Measurements from ENCODE around the gene EFR3B. TPM values are rescaled to one million over a fixed set of nuclear protein-coding genes. Genes with fewer than 3 reads are reported as not detected.

Gene EFR3B
- total and polyA plus RNA-seq, 2 donors from 2014 or later = 0.39 to 1.1 TPM

DNA sequence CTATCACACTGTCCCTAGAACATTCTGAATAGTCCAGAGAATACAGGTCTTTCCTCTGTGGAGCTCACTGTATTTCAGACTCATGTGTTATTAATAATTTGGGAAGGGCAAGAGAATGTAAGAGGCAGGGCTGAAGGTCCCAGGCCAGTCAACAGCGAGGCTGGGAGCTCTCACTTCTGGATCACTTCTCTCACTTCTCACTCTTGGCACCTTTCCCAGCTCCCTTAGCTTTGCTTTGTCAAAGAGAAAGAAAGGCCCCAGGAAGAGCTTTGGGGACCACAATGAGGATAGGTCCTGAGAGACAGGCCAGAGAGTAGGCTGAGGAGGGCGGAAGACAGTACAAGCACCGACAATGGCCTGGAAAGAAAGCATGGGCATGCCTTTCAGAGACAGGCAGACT is 11.2 kb downstream of the EFR3B start:
- Histone ChIP-seq H3K27me3 (ENCODE audit: control insufficient read depth, insufficient read depth, low read length) (no peaks in the 10 kb centered on the region), H3K4me3 (ENCODE audit: low read length in 3 of 3) (no peak overlapping the region), H3K9ac (ENCODE audit: low read length in 3 of 3) (no peak overlapping the region), H3K27ac (ENCODE audit: low read depth in 2 of 2, low read length in 2 of 2) (no peak overlapping the region), H3K36me3 (ENCODE audit: control insufficient read depth in 2 of 3, insufficient read depth in 3 of 3, low read length in 3 of 3) (no peaks in the 10 kb centered on the region), H3K4me1 (ENCODE audit: control insufficient read depth in 2 of 3, insufficient read depth in 2 of 3, low read depth in 1 of 3, low read length in 3 of 3) (no peaks in the 10 kb centered on the region), H3K9me3 (ENCODE audit: control insufficient read depth in 2 of 3, insufficient read depth in 1 of 3, low read length in 3 of 3) (no peaks in the 10 kb centered on the region)
- intact Hi-C loops (cut with DNase I) = no loop called here
- FAIRE-seq = no peak
- TF ChIP-seq, protein P1, sequence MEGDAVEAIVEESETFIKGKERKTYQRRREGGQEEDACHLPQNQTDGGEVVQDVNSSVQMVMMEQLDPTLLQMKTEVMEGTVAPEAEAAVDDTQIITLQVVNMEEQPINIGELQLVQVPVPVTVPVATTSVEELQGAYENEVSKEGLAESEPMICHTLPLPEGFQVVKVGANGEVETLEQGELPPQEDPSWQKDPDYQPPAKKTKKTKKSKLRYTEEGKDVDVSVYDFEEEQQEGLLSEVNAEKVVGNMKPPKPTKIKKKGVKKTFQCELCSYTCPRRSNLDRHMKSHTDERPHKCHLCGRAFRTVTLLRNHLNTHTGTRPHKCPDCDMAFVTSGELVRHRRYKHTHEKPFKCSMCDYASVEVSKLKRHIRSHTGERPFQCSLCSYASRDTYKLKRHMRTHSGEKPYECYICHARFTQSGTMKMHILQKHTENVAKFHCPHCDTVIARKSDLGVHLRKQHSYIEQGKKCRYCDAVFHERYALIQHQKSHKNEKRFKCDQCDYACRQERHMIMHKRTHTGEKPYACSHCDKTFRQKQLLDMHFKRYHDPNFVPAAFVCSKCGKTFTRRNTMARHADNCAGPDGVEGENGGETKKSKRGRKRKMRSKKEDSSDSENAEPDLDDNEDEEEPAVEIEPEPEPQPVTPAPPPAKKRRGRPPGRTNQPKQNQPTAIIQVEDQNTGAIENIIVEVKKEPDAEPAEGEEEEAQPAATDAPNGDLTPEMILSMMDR (IDR thresholded peaks at IDR 0.05; ENCODE audit: borderline replicate concordance, extremely low read depth, insufficient read depth) = no peak
- DNase-seq = no peak

GRCh38 chr2:25054720-25055119 is 12.8 kb downstream of the EFR3B start:
- Histone ChIP-seq H3K36me3 (ENCODE audit: control insufficient read depth in 2 of 3, insufficient read depth in 3 of 3, low read length in 3 of 3) (no peaks in the 10 kb centered on the region), H3K4me3 (ENCODE audit: low read length in 3 of 3) (no peak overlapping the region), H3K27ac (ENCODE audit: low read depth in 2 of 2, low read length in 2 of 2) (no peak overlapping the region), H3K27me3 (ENCODE audit: control insufficient read depth, insufficient read depth, low read length) (no peaks in the 10 kb centered on the region), H3K9ac (ENCODE audit: low read length in 3 of 3) (no peak overlapping the region), H3K4me1 (ENCODE audit: control insufficient read depth in 2 of 3, insufficient read depth in 2 of 3, low read depth in 1 of 3, low read length in 3 of 3) (no peaks in the 10 kb centered on the region), H3K9me3 (ENCODE audit: control insufficient read depth in 2 of 3, insufficient read depth in 1 of 3, low read length in 3 of 3) (no peaks in the 10 kb centered on the region)
- TF ChIP-seq, protein P1 (IDR thresholded peaks at IDR 0.05; ENCODE audit: borderline replicate concordance, extremely low read depth, insufficient read depth) = no peak
- FAIRE-seq (no peak), DNase-seq (no peak)
- intact Hi-C loops (cut with DNase I) = no loop called here

DNA sequence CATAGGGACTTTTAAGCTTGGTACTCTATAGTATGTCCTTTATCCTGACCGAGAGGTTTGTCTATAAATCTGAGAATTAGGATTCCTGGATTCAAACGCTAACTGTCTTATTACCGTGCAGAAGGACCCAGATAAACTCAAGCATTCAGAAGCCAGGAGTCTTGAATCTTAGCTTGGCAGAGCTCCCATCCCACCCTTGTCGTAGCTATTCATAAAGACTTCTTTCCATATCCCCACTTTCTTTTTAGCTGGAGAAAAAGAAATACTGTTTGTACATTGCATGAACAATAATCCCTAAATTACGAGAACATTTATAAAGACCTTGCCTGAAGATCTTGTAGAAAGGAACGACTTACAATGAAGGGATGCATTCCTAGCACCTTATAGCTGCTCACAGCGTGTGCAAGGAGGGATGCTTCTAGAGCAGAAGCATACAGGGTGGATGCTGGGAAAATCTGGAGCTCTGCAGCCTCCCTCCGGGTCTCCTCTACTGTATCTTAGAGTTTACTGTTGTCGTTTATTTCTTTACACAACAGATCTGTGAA is 13.6 kb downstream of the EFR3B start:
- Histone ChIP-seq H3K9ac (ENCODE audit: low read length in 3 of 3) (no peak overlapping the region), H3K9me3 (ENCODE audit: control insufficient read depth in 2 of 3, insufficient read depth in 1 of 3, low read length in 3 of 3) (no peaks in the 10 kb centered on the region), H3K27ac (ENCODE audit: low read depth in 2 of 2, low read length in 2 of 2) (no peak overlapping the region), H3K4me3 (ENCODE audit: low read length in 3 of 3) (no peak overlapping the region), H3K4me1 (ENCODE audit: control insufficient read depth in 2 of 3, insufficient read depth in 2 of 3, low read depth in 1 of 3, low read length in 3 of 3) (no peaks in the 10 kb centered on the region), H3K36me3 (ENCODE audit: control insufficient read depth in 2 of 3, insufficient read depth in 3 of 3, low read length in 3 of 3) (no peaks in the 10 kb centered on the region), H3K27me3 (ENCODE audit: control insufficient read depth, insufficient read depth, low read length) (no peaks in the 10 kb centered on the region)
- FAIRE-seq = no peak
- intact Hi-C loops (cut with DNase I) = no loop called here
- TF ChIP-seq, protein P1 (IDR thresholded peaks at IDR 0.05; ENCODE audit: borderline replicate concordance, extremely low read depth, insufficient read depth) = no peak
- DNase-seq = no peak
